PC-3 (cell line): ENCODE data around the gene CADM3. TPM values are rescaled to one million over a fixed set of nuclear protein-coding genes. Genes with fewer than 3 reads are reported as not detected.

Experiments used
- ATAC-seq: fragments of 200-7000 bp; cut with Tn5 transposase; 2 replicates; pipeline ENCODE4 v1.9.1; 2020; ENCODE audit warnings: mild to moderate bottlenecking, moderate library complexity
- BruUV-seq: library from RNA; stranded (reverse); fragments of 400-500 nt; replicated peaks from 2 replicates; lab custom pipeline; 2021; lab: Mats Ljungman, UMichigan
- CTCF ChIA-PET: fragments of 300-600 bp; sonication (Branson Sonifier 250); formaldehyde crosslinking; loops from one replicate; lab custom pipeline; 2022; ENCODE audit warnings: antibody characterized with exemption; lab: Charles Lee
- POLR2A ChIA-PET: fragments of 300-600 bp; sonication (Branson Sonifier 250); formaldehyde crosslinking; loops from one replicate; lab custom pipeline; 2022; ENCODE audit warnings: antibody characterized with exemption; ENCODE audit not compliant: unreplicated experiment; lab: Charles Lee
- DNase-seq: peaks from one replicate; pipeline ENCODE4 v3.0.0-alpha.2; 2015
- H2AFZ ChIP-seq: fragments of 300-600 bp; sonication (generic); 2 replicates; pipeline ENCODE4 v1.6.0; 2016; ENCODE audit warnings: antibody characterized with exemption, low read length
- H3F3A ChIP-seq: fragments of 300-600 bp; sonication (generic); one replicate; pipeline ENCODE4 v1.6.0; 2017; ENCODE audit warnings: antibody characterized with exemption, low read length, control low read depth, mild to moderate bottlenecking; ENCODE audit not compliant: unreplicated experiment
- H3K27ac ChIP-seq: fragments of 300-600 bp; sonication (generic); 2 replicates; pipeline ENCODE4 v1.5.1; 2016; ENCODE audit warnings: mild to moderate bottlenecking, low read length
- H3K27me3 ChIP-seq: fragments of 300-600 bp; sonication (generic); 2 replicates; pipeline ENCODE4 v1.6.1; 2016; ENCODE audit warnings: low read length, mixed read lengths
- H3K36me3 ChIP-seq: fragments of 300-600 bp; sonication (generic); 2 replicates; pipeline ENCODE4 v1.6.1; 2016; ENCODE audit warnings: low read depth, mixed run types, low read length, mixed read lengths
- H3K4me1 ChIP-seq: fragments of 300-600 bp; sonication (generic); 2 replicates; pipeline ENCODE4 v1.5.1; 2016; ENCODE audit warnings: low read length; ENCODE audit not compliant: insufficient read depth
- H3K4me2 ChIP-seq: fragments of 300-600 bp; sonication (generic); 2 replicates; pipeline ENCODE4 v1.6.0; 2016; ENCODE audit warnings: low read length
- H3K4me3 ChIP-seq: fragments of 300-600 bp; sonication (generic); 2 replicates; pipeline ENCODE4 v1.5.1; 2016; ENCODE audit warnings: mild to moderate bottlenecking, low read length, mixed read lengths
- H3K79me2 ChIP-seq: fragments of 300-600 bp; sonication (generic); 2 replicates; pipeline ENCODE4 v1.6.1; 2017; ENCODE audit warnings: low read length, mixed read lengths
- H3K9ac ChIP-seq: fragments of 300-600 bp; sonication (generic); 2 replicates; pipeline ENCODE4 v1.6.0; 2016; ENCODE audit warnings: mild to moderate bottlenecking, low read length
- H3K9me2 ChIP-seq: fragments of 300-600 bp; sonication (generic); replicated peaks from 2 replicates; pipeline ENCODE4 v1.6.1; 2016; ENCODE audit warnings: mixed run types, low read length, mixed read lengths
- H3K9me3 ChIP-seq: fragments of 300-600 bp; sonication (generic); 2 replicates; pipeline ENCODE4 v1.6.1; 2016; ENCODE audit warnings: low read length, mixed read lengths
- H4K20me1 ChIP-seq: fragments of 300-600 bp; sonication (generic); 2 replicates; pipeline ENCODE4 v1.6.1; 2016; ENCODE audit warnings: low read length, mixed read lengths
- CTCF ChIP-seq: fragments of 300-600 bp; sonication (generic); conservative IDR thresholded peaks from 2 replicates; pipeline ENCODE4 v1.5.1; 2017; ENCODE audit warnings: antibody characterized with exemption, low read depth, mild to moderate bottlenecking, low read length
- EZH2 ChIP-seq: fragments of 300-600 bp; sonication (generic); IDR thresholded peaks from one replicate; pipeline ENCODE4 v1.6.1; 2017; ENCODE audit warnings: antibody characterized with exemption, mild to moderate bottlenecking, low read length; ENCODE audit not compliant: unreplicated experiment
- EZH2phosphoT487 ChIP-seq: fragments of 300-600 bp; sonication (generic); IDR thresholded peaks from 2 replicates; pipeline ENCODE4 v1.6.1; 2018; ENCODE audit warnings: mild to moderate bottlenecking, antibody characterized with exemption, low read length, borderline replicate concordance
- intact Hi-C: fragments of 100-400 bp; cut with micrococcal nuclease; formaldehyde crosslinking; loops from 2 replicates; pipeline ENCODE4 v1.9.0; 2023
- total RNA-seq: library from RNA; depleted of rRNA; stranded (reverse); fragments of >200 nt; gene quantifications from 2 replicates; pipeline ENCODE4 v1.2.3, GENCODE V29; 2014

The CADM3 gene
- total RNA-seq, 1 experiment from 2014 or later, result not detected

GRCh38 chr1:159123587-159123986 lies 47.8 kb upstream of the CADM3 start:
- ATAC-seq (no peak), DNase-seq (no peak)
- Histone ChIP-seq H4K20me1 (no peaks in the 10 kb centered on the region), H2AFZ (no peak overlapping the region), H3K9me2 (no peaks in the 10 kb centered on the region), H3K4me2 (no peak overlapping the region), H3K36me3 (no peaks in the 10 kb centered on the region), H3K27me3 (peaks cover 76% of the 10 kb centered on the region), H3K9ac (no peak overlapping the region), H3K27ac (no peak overlapping the region), H3F3A (no peaks in the 10 kb centered on the region), H3K4me3 (no peak overlapping the region), H3K79me2 (no peaks in the 10 kb centered on the region), H3K4me1 (no peaks in the 10 kb centered on the region), H3K9me3 (no peaks in the 10 kb centered on the region)
- ChIA-PET POLR2A (no interaction called here), CTCF (no interaction called here)
- intact Hi-C loops, result no loop called here
- BruUV-seq, result no TSS peak
- TF ChIP-seq EZH2phosphoT487 (no peak), EZH2 (no peak)

GRCh38 chr1:159132271-159132881 lies 39.0 kb upstream of the CADM3 start:
- ATAC-seq (peak; percentile 64), DNase-seq (peak; percentile 78)
- no peaks in the 10 kb centered on the region for H3K36me3 ChIP-seq
- no peaks in the 10 kb centered on the region for H3K9me3 ChIP-seq
- ChIA-PET POLR2A (no interaction called here), CTCF (interaction anchor here (0.6 to 1.9 kb wide), 4 partner anchors 27 to 1159 kb away, joined by 3 to 7 read pairs (median 4); no protein-coding TSS in a partner anchor)
- H3F3A ChIP-seq, result no peaks in the 10 kb centered on the region
- BruUV-seq, result no TSS peak
- TF ChIP-seq CTCF (peak; percentile 94), EZH2phosphoT487 (no peak)
- no peaks in the 10 kb centered on the region for H4K20me1 ChIP-seq
- H3K4me2 ChIP-seq, result no peak overlapping the region
- H3K27ac ChIP-seq, result no peak overlapping the region
- intact Hi-C loops, result loop anchor here (1.0 to 10.0 kb wide), 4 partner anchors 66 to 950 kb away; partner anchors contain the start of gene KCNJ9
- no peak overlapping the region for H2AFZ ChIP-seq
- H3K4me3 ChIP-seq, result no peak overlapping the region
- H3K9ac ChIP-seq, result no peak overlapping the region
- peaks cover 84% of the 10 kb centered on the region for H3K27me3 ChIP-seq
- H3K79me2 ChIP-seq, result no peaks in the 10 kb centered on the region
- H3K9me2 ChIP-seq, result no peaks in the 10 kb centered on the region
- no peaks in the 10 kb centered on the region for H3K4me1 ChIP-seq

- H3K9me3 ChIP-seq, result no peaks in the 10 kb centered on the region
- no peak for ATAC-seq
- no peak overlapping the region for H3K27ac ChIP-seq
- H3K4me2 ChIP-seq, result no peak overlapping the region
- H3K4me3 ChIP-seq, result no peak overlapping the region
- POLR2A ChIA-PET, result no interaction called here
- DNase-seq, result no peak
- no peaks in the 10 kb centered on the region for H3K36me3 ChIP-seq
- CTCF ChIA-PET, result no interaction called here
- no peaks in the 10 kb centered on the region for H3F3A ChIP-seq
- no peaks in the 10 kb centered on the region for H3K4me1 ChIP-seq
- H3K27me3 ChIP-seq, result peaks cover 93% of the 10 kb centered on the region
- intact Hi-C loops, result no loop called here
- BruUV-seq, result no TSS peak
- no peaks in the 10 kb centered on the region; the same call in 1 of the 2 replicates for H3K9me2 ChIP-seq
- no peak overlapping the region for H3K9ac ChIP-seq
- no peak overlapping the region for H2AFZ ChIP-seq
- no peak for TF ChIP-seq EZH2
- no peaks in the 10 kb centered on the region for H3K79me2 ChIP-seq
- no peaks in the 10 kb centered on the region for H4K20me1 ChIP-seq
Observed at GRCh38 chr1:159140474-159140873, 30.9 kb upstream of the CADM3 start.
